Stromal cell of bone marrow (primary cell): Measurements from ENCODE around the gene KCNK3.
"Not testable (repeated sequence)": the region's sequence is repeated elsewhere in the genome, so short reads cannot be mapped to it uniquely, and the experiment has no call there.

Experiments used
- DNase-seq: peaks from one replicate; pipeline ENCODE4 v3.0.0-alpha.2; 2012; ENCODE audit warnings: low read depth

The KCNK3 gene

GRCh38 chr2:26692279-26692896 lies at the start of gene KCNK3:
Gene KCNK3 (plus strand): TSS chr2:26692722. CDS start chr2:26692876, 154 bp downstream.
- peak; percentile 23 for DNase-seq

DNA sequence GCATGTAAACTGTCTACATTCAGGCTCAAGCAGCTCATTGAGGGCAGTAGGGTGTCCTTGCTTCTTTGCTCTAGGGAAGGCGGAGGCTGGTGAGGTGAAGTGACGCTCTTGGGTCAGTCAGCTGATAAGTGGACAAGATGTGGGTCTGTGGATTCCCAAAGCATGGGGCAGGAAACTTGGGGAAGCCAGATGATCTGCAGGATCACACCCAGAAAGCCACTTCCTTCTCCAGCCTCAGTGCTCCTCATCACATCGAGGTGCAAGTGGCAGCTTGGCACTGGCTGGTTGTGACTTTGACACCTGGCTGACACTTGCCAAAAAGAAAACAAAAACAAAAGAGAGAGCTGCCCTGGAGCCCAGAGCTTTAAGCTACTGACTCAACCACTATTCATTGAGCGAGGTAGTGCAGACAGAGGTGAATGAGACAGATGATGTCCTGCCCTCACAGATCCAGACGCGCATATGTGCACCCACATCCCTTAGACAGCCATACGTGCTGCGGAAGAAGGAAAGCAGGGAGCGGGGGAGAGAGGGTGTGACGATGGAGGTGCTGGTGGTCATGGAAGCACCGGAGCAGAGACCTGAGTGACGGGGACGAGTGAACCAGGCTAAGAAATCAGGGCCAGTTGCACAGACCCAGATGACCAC lies 48.2 kb upstream of the KCNK3 start:
- DNase-seq: no peak

DNA sequence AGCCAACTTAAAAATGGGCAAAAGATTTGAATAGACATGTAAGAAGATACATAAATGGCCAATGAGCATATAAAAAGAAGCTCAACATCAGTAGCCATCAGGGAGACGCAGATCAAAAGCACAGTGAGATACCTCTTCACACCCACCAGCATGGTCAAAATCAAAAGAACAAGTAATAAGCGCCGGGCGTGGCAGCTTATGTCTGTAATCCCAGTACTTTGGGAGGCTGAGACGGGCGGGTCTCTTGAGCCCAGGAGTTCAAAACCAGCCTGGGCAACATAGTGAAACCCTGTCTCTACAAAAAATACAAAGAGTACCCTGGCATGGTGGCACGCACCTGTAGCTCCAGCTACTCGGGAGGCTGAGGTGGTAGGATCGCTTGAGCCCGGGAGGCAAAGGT lies 46.8 kb upstream of the KCNK3 start:
- DNase-seq: no peak

GRCh38 chr2:26646986-26647672 lies 45.4 kb upstream of the KCNK3 start:
- no peak for DNase-seq

DNA sequence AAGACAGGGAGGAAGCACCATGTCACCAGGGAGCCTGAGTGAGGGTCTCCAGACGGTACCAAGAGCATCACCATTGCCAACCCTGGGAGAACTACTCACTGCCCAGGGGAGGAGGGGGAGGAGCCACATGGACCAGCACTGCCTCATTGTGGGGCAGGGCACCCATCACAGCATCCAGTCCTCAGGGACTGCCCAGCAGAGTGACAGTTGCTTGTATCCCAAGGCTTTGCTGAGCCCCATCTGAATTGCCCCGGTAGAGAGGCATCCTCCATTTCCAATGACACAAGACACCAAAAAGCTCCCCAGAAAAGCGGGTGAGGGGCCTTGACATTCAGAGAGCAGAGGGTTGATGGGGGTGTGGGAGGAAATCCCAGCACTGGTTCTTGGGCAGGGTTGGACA lies 44.5 kb upstream of the KCNK3 start:
- DNase-seq: no peak

DNA sequence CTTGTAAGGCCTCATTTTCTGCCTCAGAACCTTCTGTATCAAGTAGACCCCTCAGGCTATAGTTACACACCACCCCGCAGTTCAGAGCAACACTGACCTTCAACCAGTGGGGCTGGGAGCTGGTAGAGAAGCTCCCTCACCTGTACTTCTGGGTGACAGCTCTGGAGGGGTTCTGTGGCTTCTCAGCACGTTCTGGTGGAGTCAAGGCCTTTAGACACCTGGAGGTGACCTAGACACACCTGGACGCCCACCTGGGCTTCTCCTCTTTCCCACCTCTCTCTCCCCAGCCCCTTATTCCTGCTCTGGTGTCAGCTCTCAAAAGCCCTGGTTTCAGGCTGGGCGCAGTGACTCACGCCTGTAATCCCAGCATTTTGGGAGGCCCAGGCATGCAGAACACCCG lies 44.0 kb upstream of the KCNK3 start:
- DNase-seq: no peak

DNA sequence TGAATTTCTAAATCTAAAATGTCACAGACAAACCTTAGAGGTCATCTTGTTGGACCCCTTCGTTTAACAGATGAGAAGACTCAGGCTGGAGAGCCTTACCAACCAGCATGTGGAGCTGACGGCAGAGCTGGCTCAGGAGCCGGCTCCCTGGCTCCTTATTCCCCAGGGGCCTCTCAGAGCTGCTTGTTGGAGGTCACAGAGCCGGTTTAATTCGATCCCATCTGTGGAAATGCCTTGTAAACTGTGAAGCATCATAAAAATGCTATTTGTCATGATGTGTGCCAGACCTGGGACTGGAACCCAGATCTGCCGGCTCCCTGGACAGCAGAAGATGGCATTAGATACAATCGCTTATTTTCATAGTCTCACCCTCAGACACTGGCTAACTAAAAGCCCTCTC lies 43.2 kb upstream of the KCNK3 start:
- DNase-seq: no peak

GRCh38 chr2:26649992-26650712 lies 42.4 kb upstream of the KCNK3 start:
- no peak for DNase-seq

DNA sequence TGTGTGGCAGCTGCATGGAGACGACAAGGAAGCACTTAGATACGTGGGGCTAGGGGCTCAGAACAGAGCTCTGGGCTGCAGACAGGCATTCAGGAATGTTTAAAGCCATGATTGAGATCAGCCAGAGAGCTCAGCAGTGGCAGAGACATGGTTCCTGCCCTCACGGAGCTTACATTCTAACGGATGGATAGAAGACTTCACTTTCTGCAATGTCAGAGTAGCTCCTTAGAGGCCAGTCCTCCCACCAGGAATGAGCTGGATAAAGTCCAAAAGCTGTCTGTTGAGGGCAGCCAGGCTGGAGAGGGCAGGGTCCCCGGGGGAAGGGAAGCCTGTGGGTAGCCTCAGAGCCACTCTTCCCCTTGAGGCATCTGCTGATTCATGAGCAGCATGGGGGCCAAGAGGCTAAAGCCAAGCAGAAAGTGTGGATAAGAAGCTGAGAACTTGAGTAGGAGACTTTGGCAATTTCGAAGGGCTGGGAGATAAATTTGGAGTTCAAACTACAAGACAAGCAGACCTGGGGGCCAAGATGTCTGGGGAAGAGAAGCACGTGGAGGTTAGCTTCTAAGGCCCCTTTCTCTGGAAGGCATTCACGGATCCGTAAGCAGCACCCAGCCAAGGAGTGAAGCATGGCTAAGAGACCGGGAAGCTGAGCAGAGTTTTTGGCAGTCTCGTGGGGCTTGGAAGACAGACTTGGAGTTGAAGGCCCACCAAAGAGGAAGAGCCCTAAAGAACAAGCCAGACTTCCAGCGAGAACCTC lies 41.6 kb upstream of the KCNK3 start:
- DNase-seq: no peak

DNA sequence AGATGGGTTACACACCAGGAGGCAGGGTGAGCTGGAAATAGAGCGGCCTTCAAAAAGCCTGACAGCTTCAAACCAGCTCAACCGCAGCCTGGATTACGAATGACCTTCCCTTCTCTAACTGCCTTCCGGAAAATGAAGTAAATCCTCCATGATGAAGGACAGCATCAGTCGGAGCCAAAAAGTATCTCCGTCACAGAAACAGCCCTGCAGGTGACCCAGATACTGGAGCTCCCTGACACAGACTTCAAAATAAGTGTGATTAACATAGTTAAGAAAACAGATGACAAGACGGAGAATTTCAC lies 41.1 kb upstream of the KCNK3 start:
- DNase-seq: no peak

GRCh38 chr2:26651799-26652198 lies 40.7 kb upstream of the KCNK3 start:
- DNase-seq: no peak

DNA sequence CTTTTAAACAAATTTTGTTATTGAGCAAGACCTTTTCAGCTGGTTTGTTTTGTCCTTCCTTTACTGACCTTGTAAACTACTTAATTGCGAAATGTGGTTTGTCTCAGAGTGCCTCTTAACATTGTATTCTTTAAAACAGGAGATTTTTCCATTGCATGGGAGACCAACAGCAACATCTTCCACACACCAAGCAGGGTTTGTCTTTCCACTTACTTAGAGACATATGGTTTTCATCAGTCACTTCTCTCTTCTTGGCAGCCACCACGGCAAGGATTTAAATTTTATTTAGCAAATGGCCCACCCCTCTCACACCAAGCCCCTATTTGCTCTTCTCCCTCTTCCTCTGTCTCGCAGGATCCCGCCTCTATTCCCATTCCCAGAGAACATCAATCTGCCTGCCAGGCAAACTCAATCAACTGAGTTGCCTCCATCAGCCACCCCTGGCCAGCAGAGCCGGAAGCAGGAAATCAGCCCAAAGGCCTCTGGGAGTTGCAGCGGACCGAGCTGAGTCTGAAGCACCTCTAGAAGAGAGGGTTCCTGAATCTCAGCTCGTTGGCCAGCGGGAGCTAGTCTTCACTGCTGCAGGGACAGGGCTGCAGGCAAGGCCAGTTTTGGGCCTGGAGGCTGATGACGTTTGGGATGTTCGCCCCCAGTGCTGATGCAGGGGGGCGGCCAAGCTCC lies 40.0 kb upstream of the KCNK3 start:
- DNase-seq: peak; percentile 31

GRCh38 chr2:26653207-26654060 lies 39.1 kb upstream of the KCNK3 start:
- no peak for DNase-seq

DNA sequence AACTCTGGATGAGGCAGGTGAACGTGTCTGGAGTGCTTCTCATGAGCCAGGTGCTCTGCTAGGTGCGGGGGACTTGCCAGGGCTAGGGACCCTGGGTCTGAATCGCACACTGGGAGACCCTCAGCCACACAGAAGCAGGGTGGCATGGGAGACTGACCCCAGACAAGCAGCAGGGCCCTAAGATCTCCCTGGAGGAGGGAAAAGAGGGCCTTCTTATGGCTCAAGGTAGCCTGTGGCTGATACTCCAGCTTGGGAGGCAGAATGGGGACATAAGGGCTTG lies 38.5 kb upstream of the KCNK3 start:
- DNase-seq: no peak

DNA sequence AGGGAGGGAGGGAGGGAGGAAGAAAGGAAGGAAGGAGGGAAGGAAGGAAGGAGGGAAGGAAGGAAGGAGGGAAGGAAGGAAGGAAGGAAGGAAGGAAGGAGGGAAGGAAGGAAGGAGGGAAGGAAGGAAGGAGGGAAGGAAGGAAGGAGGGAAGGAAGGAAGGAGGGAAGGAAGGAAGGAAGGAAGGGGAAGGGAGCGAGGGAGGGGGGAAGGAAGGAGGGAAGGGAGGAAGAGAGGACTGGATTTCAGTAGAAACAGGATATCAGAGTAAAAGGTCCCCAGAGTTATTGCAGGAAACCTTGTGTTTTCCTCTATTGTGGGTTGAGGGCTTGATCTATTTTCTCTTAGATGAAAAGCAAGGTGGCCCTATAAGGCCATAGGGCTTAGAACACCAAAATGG lies 37.4 kb upstream of the KCNK3 start:
- not testable (repeated sequence) for DNase-seq

DNA sequence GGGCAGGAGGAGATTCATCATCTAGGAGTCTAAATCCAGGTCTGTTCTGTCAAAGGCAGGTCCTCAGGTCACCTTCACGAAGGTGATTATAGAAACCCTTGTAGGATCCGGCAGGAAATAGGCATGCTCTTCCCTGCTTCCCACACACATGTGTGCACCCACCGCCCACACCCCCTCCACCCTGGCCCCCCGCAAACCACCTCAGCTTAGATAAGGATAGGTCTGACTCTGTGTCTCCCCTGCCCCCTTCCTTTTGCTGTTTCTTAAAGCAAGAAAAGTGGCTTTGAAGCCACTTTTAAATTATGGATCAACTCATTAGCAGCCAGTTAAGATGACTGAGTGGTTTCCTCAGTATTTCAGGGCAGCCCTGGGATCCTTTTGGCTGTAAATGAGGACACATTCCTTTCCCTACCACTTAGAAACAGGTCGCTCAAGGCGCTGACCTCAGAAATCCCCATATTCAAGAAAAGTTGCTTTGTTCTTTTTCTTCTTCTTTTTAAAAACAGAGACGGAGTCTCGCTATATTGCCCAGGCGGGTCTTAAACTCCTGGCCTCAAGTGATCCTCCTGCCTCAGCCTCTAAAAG lies 36.8 kb upstream of the KCNK3 start:
- DNase-seq: no peak

GRCh38 chr2:26657265-26657664 lies 35.3 kb upstream of the KCNK3 start:
- no peak for DNase-seq

- DNase-seq: no peak
These were observed 33.7 kb upstream of the KCNK3 start for GRCh38 chr2:26658691-26659346.

GRCh38 chr2:26660363-26660962 lies 32.1 kb upstream of the KCNK3 start:
- no peak for DNase-seq

GRCh38 chr2:26665296-26665695 lies 27.2 kb upstream of the KCNK3 start:
- not testable (repeated sequence) for DNase-seq
